Breast epithelium (tissue), 4 donors: Measurements from ENCODE around the gene SELPLG. TPM values are rescaled to one million over a fixed set of nuclear protein-coding genes. Genes with fewer than 3 reads are reported as not detected.
A peak's percentile ranks its signal among the peaks of the same experiment; 100 is the strongest.

Source experiments
- DNase-seq, 2 donors: peaks; one replicate each; pipeline ENCODE4 v3.0.0-alpha.2; 2019; ENCODE audit warnings: low spot score in 2 of 2
- H3K27ac ChIP-seq, 2 donors: fragments of 200-600 bp; sonication (generic) in 1 of 2; one replicate each; pipeline ENCODE4 v1.5.1; 2016 to 2019; ENCODE audit warnings: mild to moderate bottlenecking in 1 of 2
- H3K27me3 ChIP-seq, 2 donors: fragments of 200-600 bp; sonication (generic) in 1 of 2; one replicate each; pipeline versions ENCODE4 v1.5.1 to v1.6.0; 2017 to 2019; ENCODE audit warnings: control low read depth in 1 of 2, mild to moderate bottlenecking in 1 of 2
- H3K36me3 ChIP-seq: fragments of 200-600 bp; one replicate; pipeline ENCODE4 v1.5.1; 2019
- H3K4me1 ChIP-seq, 2 donors: fragments of 200-600 bp; sonication (generic); one replicate each; pipeline ENCODE4 v1.5.1; 2016 to 2019; ENCODE audit warnings: control low read depth in 1 of 2
- H3K4me3 ChIP-seq, 3 donors: fragments of 200-600 bp; sonication (generic); 1 replicate in 2 of 3; 2 replicates in 1 of 3; pipeline ENCODE4 v1.5.1; 2016 to 2019; ENCODE audit warnings: mild to moderate bottlenecking in 3 of 3, moderate library complexity in 2 of 3
- H3K9me3 ChIP-seq, 2 donors: fragments of 200-600 bp; sonication (generic) in 1 of 2; one replicate each; pipeline ENCODE4 v1.5.1; 2016 to 2019; ENCODE audit warnings: control low read depth in 1 of 2
- POLR2A ChIP-seq: fragments of 450-650 bp; IDR thresholded peaks from one replicate; pipeline ENCODE4 v1.6.1; 2016; ENCODE audit warnings: antibody characterized with exemption, mild to moderate bottlenecking, moderate library complexity
- POLR2AphosphoS5 ChIP-seq, 3 donors: sonication (generic); formaldehyde crosslinking; IDR thresholded peaks; one replicate each; pipeline ENCODE4 v1.6.1; 2017; ENCODE audit warnings: antibody characterized with exemption in 3 of 3
- intact Hi-C: fragments of 100-400 bp; cut with DNase I; formaldehyde crosslinking; loops from one replicate; pipeline ENCODE4 v1.15.1; 2023; ENCODE audit warnings: low total_unique reads
- total RNA-seq, 3 donors: library from RNA; depleted of rRNA; stranded (reverse); fragments of >200 nt; gene quantifications; one replicate each; pipeline ENCODE4 v1.1.0, GENCODE V29; 2016
- TF ChIP-seq, protein P1 (sequence below), 3 donors: fragments of 450-650 bp; IDR thresholded peaks; one replicate each; pipeline ENCODE4 v1.5.1; 2016 to 2017; ENCODE audit warnings: antibody characterized with exemption in 3 of 3, mild to moderate bottlenecking in 3 of 3, moderate library complexity in 3 of 3

Gene SELPLG, protein sequence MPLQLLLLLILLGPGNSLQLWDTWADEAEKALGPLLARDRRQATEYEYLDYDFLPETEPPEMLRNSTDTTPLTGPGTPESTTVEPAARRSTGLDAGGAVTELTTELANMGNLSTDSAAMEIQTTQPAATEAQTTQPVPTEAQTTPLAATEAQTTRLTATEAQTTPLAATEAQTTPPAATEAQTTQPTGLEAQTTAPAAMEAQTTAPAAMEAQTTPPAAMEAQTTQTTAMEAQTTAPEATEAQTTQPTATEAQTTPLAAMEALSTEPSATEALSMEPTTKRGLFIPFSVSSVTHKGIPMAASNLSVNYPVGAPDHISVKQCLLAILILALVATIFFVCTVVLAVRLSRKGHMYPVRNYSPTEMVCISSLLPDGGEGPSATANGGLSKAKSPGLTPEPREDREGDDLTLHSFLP
- total RNA-seq: 10 to 100 TPM in 1 of 3 donors, 1 to 10 TPM in 2; 5.2 to 16.6 (median 6.7) TPM

DNA sequence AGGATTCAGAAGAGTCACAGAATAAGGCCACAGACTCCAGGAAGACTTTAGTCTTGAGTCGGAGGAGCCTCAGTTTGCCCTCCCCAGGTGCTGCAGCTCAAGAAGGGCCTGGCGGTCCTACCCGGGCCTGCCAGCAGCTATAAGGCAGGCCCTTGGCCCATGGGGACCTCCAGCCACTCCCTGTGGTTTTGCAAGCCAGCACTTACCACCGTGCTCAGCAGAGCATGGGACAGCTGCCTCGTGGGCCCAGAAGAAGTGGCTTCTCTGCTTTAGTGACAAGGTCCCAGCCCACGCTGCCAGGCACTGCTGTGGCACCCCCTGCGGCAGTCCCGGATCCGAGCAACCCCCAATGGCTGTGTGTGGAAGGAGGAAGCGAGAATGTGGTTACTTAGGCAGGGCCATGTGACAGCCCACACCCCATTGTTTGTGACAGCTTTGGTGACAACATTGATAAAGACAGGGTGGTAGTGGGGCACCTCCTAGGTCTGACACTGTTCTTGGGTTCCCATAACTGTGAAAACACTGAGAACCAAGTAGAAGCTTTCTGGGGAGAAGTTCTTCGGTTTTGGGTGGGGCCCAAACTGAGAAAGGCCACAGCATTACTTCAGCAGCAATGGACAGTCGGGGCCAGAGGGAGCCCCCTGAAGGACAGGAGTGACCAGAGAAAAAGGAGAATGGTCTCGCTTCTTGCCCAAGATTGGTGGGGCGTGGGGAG lies at the start of gene SELPLG:
Gene SELPLG (minus strand): TSS at position 361 of the 715 bp plus-strand sequence. CDS start 9,587 bp downstream, outside the sequence.
- peak in 1 of 2 donors; percentile 50 for DNase-seq
- Histone ChIP-seq H3K4me1 (no peaks in the 10 kb centered on the region), H3K4me3 (peak within 1 kb of the TSS; percentile 13 to 31 (median 29)), H3K27me3 (no peaks in the 10 kb centered on the region), H3K9me3 (no peaks in the 10 kb centered on the region), H3K27ac (peak within 1 kb of the TSS in 1 of 2 donors; percentile 25), H3K36me3 (no peaks in the 10 kb centered on the region)
- intact Hi-C loops: no loop called here
- TF ChIP-seq POLR2AphosphoS5 (IDR thresholded peaks at IDR 0.05) (peak in 2 of 3 donors; percentile 22 to 37), POLR2A (no peak)

- TF ChIP-seq, protein P1, sequence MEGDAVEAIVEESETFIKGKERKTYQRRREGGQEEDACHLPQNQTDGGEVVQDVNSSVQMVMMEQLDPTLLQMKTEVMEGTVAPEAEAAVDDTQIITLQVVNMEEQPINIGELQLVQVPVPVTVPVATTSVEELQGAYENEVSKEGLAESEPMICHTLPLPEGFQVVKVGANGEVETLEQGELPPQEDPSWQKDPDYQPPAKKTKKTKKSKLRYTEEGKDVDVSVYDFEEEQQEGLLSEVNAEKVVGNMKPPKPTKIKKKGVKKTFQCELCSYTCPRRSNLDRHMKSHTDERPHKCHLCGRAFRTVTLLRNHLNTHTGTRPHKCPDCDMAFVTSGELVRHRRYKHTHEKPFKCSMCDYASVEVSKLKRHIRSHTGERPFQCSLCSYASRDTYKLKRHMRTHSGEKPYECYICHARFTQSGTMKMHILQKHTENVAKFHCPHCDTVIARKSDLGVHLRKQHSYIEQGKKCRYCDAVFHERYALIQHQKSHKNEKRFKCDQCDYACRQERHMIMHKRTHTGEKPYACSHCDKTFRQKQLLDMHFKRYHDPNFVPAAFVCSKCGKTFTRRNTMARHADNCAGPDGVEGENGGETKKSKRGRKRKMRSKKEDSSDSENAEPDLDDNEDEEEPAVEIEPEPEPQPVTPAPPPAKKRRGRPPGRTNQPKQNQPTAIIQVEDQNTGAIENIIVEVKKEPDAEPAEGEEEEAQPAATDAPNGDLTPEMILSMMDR (IDR thresholded peaks at IDR 0.05): no peak
- TF ChIP-seq POLR2AphosphoS5 (IDR thresholded peaks at IDR 0.05) (no peak), POLR2A (no peak)
- Histone ChIP-seq H3K36me3 (no peaks in the 10 kb centered on the region), H3K27me3 (no peaks in the 10 kb centered on the region), H3K4me3 (no peak overlapping the region), H3K4me1 (peaks cover 0 to under 1% of the 10 kb centered on the region in 2 donors), H3K9me3 (no peaks in the 10 kb centered on the region), H3K27ac (no peak overlapping the region)
- DNase-seq: no peak
- intact Hi-C loops: no loop called here
Measured at GRCh38 chr12:108681317-108681716, 47.6 kb upstream of the SELPLG start.

DNA sequence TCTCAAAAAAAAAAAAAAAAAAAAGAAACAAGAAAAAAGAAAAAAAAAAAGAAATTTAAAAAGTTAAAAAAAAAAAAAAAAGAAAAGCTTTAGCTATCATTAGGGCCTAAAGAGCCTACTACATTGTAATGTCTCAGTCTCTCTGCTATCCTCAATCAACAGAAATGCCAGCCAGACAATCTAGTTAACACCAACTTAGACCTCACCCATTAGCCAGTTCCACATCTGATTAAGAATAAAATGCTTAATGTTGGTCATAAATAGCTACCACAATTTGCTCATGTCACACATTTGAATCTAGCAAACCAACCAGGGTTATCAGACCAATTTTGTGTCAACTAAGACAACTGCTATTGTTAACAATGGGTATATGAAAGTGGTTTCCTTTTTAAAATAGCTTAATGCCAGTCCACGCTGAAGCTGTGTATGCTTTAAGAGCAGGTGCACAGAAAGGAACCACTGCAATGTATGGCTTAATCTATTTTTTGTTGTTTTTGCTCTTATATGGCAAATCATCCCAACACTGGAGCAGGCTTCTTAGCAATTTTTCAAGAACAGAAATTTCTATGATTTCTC lies 45.5 kb upstream of the SELPLG start:
- Histone ChIP-seq H3K27ac (no peak overlapping the region), H3K36me3 (no peaks in the 10 kb centered on the region), H3K4me3 (no peak overlapping the region), H3K4me1 (no peaks in the 10 kb centered on the region), H3K27me3 (no peaks in the 10 kb centered on the region), H3K9me3 (no peaks in the 10 kb centered on the region)
- no peak for TF ChIP-seq POLR2A
- no peak for TF ChIP-seq POLR2AphosphoS5 (IDR thresholded peaks at IDR 0.05)
- TF ChIP-seq, protein P1 (IDR thresholded peaks at IDR 0.05): no peak
- intact Hi-C loops: no loop called here
- DNase-seq: no peak

- intact Hi-C loops: no loop called here
- H3K27ac ChIP-seq: no peak overlapping the region
- TF ChIP-seq POLR2AphosphoS5 (IDR thresholded peaks at IDR 0.05): no peak
- TF ChIP-seq POLR2A: no peak
- TF ChIP-seq, protein P1 (IDR thresholded peaks at IDR 0.05): no peak
- no peaks in the 10 kb centered on the region for H3K36me3 ChIP-seq
- H3K4me1 ChIP-seq: no peaks in the 10 kb centered on the region
- no peaks in the 10 kb centered on the region for H3K27me3 ChIP-seq
- H3K4me3 ChIP-seq: no peak overlapping the region
- no peaks in the 10 kb centered on the region for H3K9me3 ChIP-seq
- no peak for DNase-seq
Measured at GRCh38 chr12:108678104-108678730, 44.5 kb upstream of the SELPLG start.

DNA sequence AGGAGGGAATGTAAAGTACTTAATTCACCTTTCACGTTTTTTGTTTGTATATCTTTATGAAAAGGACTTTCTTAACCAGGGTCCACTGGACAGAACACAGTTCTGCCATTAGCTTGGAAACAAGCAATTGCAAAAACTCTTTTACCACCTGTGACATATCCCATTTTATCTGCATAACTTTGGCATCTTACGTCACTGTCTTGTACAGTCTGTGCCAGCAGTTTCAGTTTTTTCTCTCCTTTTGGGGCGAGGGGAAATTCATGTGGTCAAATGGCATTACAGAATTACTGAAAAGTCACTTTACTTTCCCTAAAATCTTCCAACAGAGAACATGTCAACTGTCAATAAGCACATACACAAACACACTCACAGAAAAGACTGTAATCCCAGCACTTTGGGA lies 43.7 kb upstream of the SELPLG start:
- no peaks in the 10 kb centered on the region for H3K27me3 ChIP-seq
- TF ChIP-seq POLR2AphosphoS5 (IDR thresholded peaks at IDR 0.05) (no peak), POLR2A (no peak)
- TF ChIP-seq, protein P1 (IDR thresholded peaks at IDR 0.05): no peak
- H3K27ac ChIP-seq: no peak overlapping the region
- H3K36me3 ChIP-seq: no peaks in the 10 kb centered on the region
- no peak for DNase-seq
- intact Hi-C loops: no loop called here
- H3K9me3 ChIP-seq: no peaks in the 10 kb centered on the region
- no peaks in the 10 kb centered on the region for H3K4me1 ChIP-seq
- H3K4me3 ChIP-seq: no peak overlapping the region
